Measurements from ENCODE around the gene MNX1.

Gene MNX1

DNA sequence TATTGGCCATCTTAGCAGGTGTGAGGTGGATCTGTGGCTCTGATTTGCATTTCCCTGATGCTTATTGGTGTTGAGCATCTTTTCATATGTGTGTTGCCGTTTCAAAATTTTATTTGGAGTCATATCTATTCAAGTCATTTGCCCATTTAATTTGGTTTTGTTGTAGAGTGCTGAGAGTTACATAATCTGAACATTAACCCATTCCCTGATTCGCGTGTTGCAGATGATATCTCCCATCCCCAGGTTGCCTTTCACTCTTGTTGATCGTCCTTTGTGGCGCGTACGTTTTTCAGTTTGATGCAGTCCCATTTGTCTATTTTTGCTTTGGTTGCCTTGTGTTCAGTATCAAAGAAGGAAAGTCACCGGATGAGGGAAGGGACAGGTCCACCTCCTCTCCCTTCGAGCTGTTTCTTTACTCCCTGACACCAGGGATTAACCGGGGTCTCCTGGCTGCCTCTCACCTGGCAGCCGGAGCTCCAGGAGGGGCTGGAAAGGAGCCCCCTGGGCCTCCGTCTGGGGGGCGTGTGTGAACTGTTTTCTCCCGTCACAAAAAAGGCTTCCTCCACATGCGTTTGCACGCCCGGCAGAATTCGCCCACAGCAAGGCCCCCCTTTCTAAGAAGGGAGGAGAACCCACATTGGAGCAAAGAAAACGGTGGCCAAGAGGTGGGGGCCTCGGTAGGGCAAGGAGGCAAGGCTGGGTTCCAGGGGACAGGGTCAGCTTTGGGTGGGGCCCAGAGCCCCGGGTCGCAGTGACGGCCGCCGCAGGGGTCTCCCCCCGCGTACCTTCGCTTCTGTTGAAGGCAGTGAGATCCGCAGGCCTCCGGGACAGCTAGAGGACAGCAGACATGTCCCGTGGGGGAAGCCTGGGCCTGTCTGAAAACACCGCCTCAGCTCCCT is 8.3 kb downstream of the MNX1 start:
- DNase-seq: peak; percentile 54

DNA sequence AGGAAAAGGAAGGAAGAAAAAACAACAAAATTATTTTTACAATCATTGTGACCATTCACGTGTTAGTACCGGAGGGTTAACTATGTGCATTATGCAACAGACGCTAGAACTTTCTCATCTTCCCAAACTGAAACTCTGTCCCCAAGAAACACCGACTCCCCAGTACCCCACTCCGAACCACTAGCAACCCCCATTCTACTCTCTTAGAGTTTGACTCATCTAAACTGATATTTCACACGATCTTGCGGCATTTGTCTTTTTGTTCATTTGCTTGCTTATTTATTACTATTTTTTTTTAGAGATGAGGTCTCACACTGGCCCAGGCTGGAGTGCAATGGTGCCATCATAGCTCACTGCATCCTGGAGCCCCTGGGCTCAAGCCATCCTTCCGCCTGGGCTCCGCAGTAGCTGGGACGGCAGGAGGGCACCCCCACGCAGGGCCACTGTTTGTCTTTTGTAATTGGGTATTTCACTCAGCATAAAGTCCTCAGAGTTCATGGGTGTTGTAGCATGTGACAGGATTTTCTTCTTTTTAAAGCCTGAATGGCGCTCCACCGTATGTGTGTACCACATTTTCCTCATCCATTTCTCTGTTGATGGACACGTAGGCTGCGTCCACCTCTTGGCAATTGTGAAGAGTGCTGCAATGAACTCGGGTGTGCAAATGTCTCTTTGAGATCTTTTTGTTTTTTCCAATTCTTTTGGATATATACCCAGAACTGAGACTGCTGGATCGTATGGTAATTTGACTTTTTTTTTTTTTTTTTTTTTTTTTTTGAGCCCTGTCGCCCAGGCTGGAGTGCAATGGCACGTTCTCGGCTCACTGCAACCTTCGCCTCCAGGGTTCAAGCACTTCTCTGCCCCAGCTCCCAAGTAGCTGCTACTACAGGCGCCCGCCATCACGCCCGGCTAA is 9.5 kb downstream of the MNX1 start:
- DNase-seq: peak; percentile 56

DNA sequence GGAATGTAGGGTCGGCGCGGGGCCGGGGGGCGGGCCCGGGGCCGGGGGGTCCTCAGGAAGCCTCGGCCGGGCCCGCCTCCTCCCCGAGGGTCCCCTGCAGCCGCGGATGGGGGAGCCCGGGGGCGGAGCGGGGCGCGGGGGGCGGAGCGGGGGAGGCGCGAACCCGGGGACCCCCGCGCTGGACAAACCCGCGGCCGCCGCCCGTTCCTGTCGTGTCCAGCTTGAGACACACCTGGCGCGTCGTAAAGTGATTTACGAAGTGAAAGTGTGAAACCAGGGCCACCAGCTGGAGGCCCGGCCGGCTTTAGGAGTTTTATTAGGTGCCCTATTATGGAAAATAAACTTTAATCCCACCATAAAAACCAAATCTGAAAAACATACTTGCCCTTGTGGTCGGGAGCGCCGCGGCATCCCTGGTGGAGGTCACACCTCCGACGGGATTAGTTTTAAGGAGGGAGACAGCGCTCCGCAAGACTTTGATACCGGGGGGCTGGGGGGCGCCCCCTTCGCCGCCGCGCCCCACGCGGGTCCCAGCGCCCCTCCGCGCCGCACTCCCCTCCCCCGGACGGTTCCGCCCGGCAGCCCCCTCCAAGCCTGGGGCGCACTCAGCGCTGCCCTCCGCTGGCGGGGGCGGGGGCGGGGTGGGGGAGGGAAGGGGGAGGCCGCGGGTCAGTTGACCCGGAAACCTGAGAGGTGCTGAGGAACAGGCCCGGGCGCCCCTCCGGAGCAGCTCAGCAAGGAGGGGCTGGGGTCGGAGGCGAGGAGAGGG is 10.3 kb downstream of the MNX1 start:
- no peak for DNase-seq

DNA sequence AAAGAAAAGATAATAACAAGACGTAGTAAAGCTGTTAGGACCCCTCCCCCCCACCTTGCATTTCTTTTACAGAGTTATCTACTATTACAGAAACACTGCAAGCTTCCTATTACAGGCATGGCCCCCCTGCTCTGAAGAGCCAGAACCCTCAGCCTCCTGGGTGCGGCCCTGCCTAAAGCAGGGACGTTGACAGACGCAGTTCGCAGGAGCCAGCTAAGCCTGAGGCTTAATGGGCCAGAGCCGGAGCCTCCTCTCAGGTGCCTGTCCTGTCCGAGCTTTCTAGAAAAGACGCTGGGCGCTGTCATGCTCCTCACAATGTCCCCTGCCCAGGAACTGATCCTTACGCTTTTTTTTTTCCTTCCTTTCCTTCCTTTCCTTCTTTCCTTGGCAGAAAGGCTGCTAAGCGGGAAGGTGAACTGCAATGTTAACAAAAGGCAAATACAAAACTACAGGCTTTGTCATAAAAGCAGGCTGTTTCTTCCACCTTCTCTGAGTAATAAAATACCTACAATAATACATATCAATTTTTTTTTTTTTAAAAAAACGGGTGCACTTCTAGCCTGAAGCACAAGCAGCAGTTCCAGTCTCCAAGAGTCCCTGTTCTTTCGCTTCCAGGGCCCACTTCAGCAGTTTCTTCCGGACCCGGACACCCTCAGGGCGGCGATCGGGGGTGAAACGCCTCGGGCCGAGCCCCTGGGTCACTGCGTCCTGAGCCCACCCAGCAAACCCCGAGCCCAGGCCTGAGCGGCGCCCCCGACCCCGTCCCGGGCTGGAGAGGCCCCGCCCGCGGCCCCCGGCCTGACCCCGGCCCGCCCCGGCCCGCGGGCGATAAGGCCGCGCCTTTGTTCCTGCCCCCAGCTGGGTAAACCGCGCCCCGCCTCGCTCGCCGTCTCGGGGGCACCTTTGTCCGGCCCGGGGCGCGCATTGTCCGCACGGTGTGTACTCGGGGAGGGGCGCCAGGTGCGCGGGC is 11.2 kb downstream of the MNX1 start:
- DNase-seq: peak; percentile 52

DNA sequence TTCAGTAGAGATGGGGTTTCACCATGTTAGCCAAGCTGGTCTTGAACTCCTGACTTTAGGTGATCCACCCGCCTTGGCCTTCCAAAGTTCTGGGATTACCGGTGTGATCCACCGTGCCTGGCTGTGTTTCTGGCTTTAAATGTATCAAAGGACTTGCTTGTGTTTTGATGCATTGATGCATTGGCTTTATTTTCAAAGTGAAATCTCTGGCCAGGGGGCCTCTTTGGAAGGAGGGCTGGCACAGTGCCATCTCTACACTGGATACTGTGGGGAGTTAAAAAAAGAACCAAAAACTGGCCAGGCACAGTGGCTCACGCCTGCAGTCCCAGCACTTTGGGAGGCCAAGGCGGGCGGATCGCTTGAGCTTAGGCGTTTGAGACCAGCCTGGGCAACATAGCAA is 16.0 kb downstream of the MNX1 start:
- DNase-seq: no peak

DNA sequence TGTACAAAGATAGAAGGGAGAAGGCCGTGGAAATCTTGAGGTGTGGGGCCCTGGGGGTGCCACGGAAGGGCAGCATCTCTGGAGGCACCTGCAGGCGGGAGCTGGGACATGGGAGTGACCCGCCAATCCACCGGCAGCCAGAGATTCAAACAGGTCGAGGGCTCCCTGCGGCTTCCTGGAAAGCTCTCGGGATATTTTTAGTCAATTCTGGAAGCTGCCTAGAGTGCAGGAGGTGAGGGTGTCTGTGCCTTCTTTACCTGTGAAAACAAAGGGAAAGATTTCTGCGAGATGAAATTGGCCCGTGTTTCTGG is 16.6 kb downstream of the MNX1 start:
- DNase-seq: no peak

DNA sequence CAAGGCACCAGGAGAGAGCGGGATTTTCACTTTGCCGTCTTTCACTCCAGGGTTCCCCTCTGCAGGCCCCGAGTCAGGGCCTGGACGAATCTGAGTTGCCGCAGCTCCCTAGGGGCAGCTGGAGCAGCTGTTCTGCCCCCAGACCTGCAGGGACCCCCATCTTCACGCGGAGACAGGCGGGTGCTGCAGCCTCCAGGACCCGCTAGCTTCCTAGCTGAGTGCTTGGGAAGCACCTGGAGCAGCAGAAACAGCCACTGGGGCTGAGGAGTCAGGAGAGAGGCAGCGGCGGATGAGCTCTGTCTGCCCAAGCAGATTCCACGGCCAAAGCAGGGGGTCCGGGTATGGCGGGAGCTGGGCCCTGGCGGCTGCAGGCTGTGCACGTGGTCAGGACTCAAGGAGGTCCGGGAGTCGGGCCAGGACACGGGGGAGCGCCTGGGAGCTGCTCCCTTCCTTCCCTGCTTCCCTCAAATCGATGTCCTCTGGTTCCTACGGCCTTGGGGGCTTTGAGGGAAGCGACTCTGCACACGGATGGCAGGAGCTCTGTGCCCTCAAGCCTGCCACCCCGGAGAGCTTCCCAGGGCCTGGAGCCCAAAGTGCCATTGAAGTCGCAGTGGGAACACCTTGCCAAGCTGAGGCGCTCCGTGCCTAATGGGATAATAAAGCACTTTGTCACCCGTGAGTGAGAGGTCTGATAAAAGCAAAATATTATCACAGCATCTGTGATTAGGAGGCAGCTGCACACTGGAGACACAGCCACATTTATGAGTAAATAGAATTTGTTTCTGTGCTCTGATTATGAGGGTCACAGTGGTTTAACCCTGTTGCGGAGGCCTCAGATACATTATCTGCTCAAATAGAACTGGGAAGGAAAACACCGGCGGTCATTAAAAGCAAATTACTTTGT is 17.2 kb downstream of the MNX1 start:
- peak; percentile 46 for DNase-seq

DNA sequence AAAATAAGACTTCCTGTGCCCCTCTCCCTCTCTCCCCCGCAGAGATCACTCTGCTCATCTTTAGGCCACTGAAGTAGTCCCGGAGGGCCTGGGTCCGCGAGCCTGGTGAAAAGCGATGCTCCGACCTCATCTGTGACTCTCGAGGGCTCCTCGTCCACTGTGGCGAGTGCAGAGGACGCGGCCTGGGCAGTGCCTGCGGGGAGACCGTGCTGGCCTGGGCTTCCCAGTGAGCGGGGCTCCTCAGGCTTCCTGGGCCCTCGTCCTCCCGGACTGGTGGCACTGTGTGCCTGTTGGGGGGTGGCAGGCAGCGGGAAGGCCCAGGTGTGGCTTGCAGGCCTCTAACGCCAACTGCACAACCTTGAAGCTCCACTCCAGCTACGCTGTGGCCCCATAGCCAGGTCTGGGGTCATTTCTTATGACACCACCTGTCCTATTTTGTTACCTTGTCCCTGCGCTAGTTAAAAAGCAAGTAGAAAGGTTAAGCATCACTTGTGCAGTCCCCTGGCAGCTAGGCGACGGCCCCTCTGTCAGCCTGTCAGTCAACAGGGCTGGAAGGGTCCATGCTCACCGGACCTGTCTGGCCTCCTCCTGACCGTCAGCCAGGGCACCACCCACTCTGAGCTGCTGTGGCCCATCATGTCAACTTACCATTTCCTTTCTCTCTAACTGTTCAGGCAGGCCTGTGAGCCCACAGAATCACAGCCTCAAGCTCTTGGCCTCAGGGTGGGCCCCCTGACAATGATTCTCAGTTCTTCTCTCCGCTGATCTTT is 20.5 kb downstream of the MNX1 start:
- DNase-seq: no peak

DNA sequence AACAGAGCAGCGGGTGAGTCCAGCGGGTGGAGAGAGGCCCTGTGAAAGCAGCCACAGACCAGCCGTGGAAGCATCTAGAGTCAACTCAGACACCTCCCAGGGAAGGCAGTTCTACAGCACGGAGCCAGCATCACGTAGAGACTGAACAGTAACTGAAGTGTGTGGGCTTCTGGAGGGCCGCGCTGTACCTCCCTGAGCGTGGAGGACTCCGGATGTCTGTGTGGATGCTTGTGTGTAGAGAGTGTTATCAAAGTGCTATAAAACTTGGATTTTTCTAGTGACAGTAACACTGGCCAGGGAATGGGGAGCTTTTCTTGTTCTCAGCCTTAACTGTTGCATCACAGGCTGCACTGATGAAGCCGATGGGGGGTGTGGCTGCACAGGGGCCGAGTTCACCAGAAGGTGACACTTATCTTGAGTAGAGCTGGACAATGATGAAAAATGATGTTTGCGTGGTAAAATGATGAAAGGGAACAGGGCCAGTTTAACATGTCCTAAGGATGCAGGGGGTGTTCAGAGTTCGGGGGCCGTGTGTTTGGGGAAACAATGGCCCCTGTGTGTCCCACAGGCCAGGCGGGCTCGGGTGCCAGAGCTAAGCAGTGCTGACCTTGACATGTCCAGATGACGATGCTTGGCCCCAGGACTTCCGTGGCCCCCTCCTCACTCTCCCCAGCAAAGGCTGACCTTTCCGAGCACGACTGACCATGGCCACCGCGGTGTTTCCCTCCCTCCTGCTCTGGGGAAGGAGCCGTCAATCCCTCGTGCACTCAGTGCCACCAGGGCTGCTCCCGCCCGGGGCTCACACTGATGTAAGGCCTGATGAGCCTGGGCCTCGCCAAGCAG is 21.9 kb downstream of the MNX1 start:
- DNase-seq: no peak

DNA sequence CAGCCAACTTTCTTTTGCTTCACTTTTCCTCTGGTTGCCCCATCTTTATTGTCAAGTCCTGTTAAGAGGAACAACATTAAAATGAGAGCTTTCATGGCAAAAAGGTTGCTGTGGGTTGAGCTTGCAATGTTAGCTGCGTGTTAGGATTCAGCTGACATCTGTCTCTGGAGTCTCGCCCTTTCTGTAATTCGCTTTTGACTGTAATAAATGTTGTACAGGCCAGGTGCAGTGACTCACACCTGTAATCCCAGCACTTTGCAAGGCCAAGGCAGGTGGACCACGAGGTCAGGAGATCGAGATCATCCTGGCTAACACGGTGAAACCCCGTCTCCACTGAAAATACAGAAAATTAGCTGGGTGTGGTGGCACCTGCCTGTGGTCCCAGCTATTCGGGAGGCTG is 24.1 kb downstream of the MNX1 start:
- no peak for DNase-seq

DNA sequence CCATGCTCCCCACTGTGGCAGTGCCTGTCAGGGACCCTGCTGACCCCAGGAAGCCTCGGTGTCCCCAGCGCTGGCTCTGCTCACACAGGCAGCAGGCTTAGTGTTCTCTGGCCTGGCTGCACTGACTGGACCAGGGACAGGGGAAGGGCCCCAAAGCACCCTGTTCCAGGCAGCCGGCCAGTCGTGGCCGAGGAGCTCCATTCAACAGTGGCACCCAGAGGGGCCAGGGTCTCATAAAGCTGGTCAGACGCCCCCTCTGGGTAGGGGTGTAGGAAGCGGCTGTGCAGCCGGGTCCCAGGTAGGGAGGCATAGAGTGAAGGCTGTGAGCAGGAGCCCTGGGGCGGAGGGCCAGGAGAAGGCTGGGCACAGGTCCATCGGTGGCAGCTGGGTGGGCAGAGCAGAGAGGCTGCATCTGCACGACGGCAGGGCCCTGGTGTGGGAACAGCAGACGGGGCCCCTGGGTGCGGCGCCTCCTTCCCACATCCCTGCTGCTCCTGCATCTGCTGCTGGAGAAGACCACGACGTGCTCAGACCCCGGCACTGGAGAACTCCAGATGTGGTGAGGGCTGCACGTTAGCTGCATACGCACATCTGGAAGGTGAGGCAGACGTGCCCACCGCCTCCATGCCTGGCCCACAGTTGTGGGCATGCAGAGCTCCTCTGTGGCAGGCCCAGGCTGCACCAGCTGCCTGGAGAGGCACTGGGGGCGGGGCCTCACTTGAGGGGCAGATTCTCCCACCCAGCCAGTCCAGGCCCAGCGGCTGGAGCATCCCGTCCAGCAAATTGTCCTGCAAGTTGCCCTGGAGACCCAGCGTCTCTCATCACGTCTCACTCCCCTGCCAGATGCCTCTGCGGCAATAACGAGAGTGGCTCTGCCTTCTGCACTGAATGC is 25.1 kb downstream of the MNX1 start:
- DNase-seq: no peak

DNA sequence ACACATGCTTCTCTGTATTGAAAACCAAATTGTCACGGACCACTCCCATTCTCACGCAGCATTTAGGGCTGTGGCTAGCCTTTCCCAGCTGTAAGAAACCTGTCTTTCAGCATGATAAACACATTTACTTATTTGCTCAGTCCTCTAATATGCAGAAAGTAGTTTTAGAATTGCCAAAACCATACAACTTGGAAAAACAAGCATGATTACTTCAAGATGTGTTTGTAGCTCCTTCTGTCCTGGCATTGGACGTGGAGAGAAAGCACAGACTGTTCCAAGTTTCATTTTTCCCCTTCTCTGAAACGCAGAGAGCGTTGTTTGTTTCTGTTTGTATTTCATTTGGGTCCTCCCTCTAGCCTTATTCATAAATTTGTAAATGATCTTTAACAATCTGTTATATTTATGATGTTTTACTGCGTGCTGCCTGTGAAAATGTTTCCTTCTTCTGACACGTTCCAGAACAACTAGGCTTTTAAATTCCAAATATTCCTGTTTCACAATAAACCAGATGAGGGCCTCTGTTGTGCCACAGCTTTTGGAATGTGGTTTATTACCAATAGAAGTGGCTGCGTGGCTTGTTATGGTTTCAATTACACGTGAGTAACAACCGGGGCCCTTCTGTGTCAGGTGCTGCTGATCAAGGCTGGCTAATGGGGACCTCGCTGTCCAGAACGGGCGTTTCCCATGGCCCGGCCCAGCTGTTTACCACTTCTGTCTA is 26.1 kb downstream of the MNX1 start:
- DNase-seq: no peak

DNA sequence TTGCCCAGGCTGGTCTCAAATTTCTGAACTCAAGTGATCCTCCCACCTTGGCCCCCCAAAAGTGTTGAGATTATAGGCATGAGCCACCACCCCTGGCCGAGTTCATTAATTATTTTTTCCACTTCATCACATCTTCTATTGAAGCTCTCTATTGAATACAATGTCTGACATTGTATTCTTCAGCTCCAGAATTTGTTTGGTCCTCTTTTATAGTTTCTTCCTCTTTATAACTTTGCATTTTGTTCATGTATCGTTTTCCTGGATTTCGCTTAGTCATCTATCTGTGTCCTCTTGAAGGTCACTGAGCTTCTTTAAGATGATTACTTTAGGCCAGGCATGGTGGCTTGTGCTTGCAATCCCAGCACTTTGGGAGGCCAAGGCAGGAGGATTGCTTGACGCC is 30.8 kb downstream of the MNX1 start:
- no peak for DNase-seq

DNA sequence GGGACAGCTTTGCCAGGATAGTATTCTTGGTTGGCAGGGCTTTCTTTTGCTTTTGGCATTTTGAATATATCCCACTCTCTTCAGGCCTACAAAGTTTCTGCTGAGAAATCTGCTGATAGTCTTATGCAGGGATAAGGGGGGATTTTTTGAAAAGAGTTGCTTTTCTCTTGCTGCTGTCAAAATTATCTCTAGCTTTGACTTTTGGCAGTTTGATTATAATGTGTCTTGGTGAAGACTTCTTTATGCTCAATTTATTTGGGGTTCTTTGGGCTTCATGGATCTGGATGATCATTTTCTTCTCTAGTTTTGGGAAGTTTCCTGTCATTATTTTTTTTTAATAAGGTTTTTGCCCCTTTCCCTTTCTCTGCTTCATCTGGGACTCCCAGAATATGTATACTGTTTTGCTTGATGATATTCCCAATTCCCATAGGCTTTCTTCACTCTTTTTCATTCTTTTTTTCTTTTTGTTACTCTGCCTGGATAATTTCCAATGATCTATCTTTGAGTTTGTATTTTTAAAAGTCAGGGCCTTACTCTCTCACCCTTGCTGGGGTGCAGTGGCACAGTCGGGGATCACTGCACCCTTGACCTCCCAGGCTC is 31.4 kb downstream of the MNX1 start:
- no peak for DNase-seq

DNA sequence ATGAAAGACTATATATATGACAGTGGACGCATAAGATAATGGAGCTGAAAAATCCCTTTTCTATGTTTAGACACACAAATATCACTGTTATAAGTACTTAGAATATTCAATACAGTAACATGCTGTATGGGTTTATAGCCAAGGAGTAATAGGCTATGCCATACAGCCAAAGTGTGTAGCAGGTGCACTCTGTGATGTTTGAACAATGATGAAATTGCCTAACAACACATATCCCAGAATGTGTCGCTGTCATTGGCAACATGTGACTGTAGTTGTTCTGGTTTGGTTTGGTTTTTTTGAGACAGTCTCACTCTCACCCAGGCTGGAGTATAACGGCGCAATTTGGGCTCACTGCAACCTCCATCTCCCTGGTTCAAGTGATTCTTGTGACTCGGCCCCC is 34.8 kb downstream of the MNX1 start:
- DNase-seq: no peak

DNA sequence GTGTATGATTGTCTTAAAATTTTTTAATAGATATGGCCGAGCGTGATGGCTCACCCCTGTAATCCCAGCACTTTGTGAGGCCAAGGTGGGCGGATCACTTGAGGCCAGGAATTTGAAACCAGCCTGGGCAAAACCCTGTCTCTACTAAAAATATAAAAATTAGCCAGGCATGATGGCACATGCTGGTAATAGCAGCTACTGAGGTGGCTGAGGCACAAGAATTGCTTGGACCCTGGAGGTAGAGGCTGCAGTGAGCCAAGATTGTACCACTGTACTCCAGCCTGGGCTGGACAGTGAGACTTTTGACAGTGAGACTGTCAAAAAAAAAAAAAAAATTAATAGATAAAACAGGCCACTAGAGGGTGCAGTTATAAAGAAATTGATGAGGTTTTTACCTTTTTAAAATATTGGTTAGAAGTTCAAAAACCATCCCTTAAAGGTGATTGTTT is 40.5 kb downstream of the MNX1 start:
- peak; percentile 42 for DNase-seq

DNA sequence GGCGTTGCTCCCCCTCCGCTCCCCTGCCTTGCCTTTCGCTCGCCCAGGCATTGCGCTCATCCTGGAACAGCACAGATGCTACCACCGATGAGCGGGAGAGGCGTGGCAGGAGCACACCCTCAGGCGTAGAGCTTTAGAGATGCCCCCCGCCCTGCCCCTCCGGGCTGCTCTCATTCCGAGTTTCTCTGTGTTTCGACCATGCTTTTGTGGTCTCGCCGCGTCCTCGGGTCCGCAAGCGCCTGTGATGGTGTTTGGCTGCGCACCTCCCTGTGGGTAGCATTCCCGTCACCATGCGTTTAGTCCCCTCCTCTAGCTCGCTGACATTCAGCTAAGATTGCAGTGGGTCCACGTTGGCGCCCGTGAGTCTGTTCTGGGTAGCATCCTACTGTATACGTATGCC is 42.3 kb downstream of the MNX1 start:
- peak; percentile 37 for DNase-seq
